GM23338 (cell line): ENCODE data around the gene CHCHD6. TPM values are rescaled to one million over a fixed set of nuclear protein-coding genes. Genes with fewer than 3 reads are reported as not detected.

Experiments
- ATAC-seq: fragments of 200-7000 bp; cut with Tn5 transposase; 3 replicates; pipeline ENCODE4 v1.9.1; 2020
- DNase-seq: peaks from one replicate; pipeline ENCODE4 v3.0.0-alpha.2; 2015; ENCODE audit warnings: low spot score
- H2AFZ ChIP-seq: fragments of 200-600 bp; sonication (generic); 2 replicates; pipeline ENCODE4 v1.8.0; 2016; ENCODE audit warnings: antibody characterized with exemption, mild to moderate bottlenecking, moderate library complexity
- H3F3A ChIP-seq: fragments of 200-600 bp; sonication (generic); replicated peaks from 2 replicates; pipeline ENCODE4 v1.8.0; 2017; ENCODE audit warnings: antibody characterized with exemption, mixed run types, low read depth
- H3K27ac ChIP-seq: fragments of 200-600 bp; sonication (generic); 2 replicates; pipeline ENCODE4 v1.6.1; 2016; ENCODE audit warnings: low read depth
- H3K27me3 ChIP-seq: fragments of 200-600 bp; sonication (generic); 2 replicates; pipeline ENCODE4 v1.8.0; 2016; ENCODE audit warnings: mild to moderate bottlenecking, mixed run types, moderate library complexity; ENCODE audit not compliant: insufficient read depth
- H3K36me3 ChIP-seq: fragments of 200-600 bp; sonication (generic); 2 replicates; pipeline ENCODE4 v1.8.0; 2016; ENCODE audit warnings: mild to moderate bottlenecking; ENCODE audit not compliant: insufficient read depth
- H3K4me1 ChIP-seq: fragments of 200-600 bp; sonication (generic); 2 replicates; pipeline ENCODE4 v1.8.0; 2016; ENCODE audit warnings: mild to moderate bottlenecking, moderate library complexity; ENCODE audit not compliant: insufficient read depth
- H3K4me2 ChIP-seq: fragments of 200-600 bp; sonication (generic); 2 replicates; pipeline ENCODE4 v1.7.1; 2017; ENCODE audit warnings: mixed run types
- H3K4me3 ChIP-seq: fragments of 200-600 bp; sonication (generic); 2 replicates; pipeline ENCODE4 v1.6.1; 2016; ENCODE audit warnings: mixed run types
- H3K79me2 ChIP-seq: fragments of 200-600 bp; sonication (generic); replicated peaks from 2 replicates; pipeline ENCODE4 v1.8.0; 2017; ENCODE audit warnings: mild to moderate bottlenecking; ENCODE audit not compliant: insufficient read depth
- H3K9me2 ChIP-seq: fragments of 200-600 bp; sonication (generic); 2 replicates; pipeline ENCODE4 v1.8.0; 2017; ENCODE audit not compliant: insufficient read depth
- H4K20me1 ChIP-seq: fragments of 200-600 bp; sonication (generic); replicated peaks from 2 replicates; pipeline ENCODE4 v1.8.0; 2017; ENCODE audit warnings: mild to moderate bottlenecking; ENCODE audit not compliant: insufficient read depth
- H3K27ac Mint-ChIP-seq: 2 replicates; pipeline ENCODE4 v1.8.0; 2020; ENCODE audit warnings: inconsistent platforms, mild to moderate bottlenecking, moderate library complexity, mixed read lengths
- H3K27me3 Mint-ChIP-seq: 3 replicates; pipeline ENCODE4 v1.8.0; 2022; ENCODE audit warnings: low read depth, mild to moderate bottlenecking, moderate library complexity, mixed read lengths, inconsistent platforms; ENCODE audit not compliant: insufficient read depth, poor library complexity
- H3K36me3 Mint-ChIP-seq: 3 replicates; pipeline ENCODE4 v1.8.0; 2021; ENCODE audit warnings: low read depth, mild to moderate bottlenecking, inconsistent platforms, moderate library complexity, mixed read lengths
- H3K4me1 Mint-ChIP-seq: 3 replicates; pipeline ENCODE4 v1.8.0; 2020; ENCODE audit warnings: mild to moderate bottlenecking, inconsistent platforms, mixed read lengths
- H3K4me3 Mint-ChIP-seq: 3 replicates; pipeline ENCODE4 v1.8.0; 2021; ENCODE audit warnings: moderate library complexity, mild to moderate bottlenecking, inconsistent platforms, mixed read lengths
- H3K9me3 Mint-ChIP-seq: 3 replicates; pipeline ENCODE4 v1.8.0; 2020; ENCODE audit warnings: moderate library complexity, mild to moderate bottlenecking, inconsistent platforms, mixed read lengths
- JUNB ChIP-seq: IDR thresholded peaks from one replicate; pipeline ENCODE4 v1.6.1; 2016; ENCODE audit warnings: antibody characterized with exemption; ENCODE audit not compliant: unreplicated experiment
- REST ChIP-seq: IDR thresholded peaks from one replicate; pipeline ENCODE4 v1.6.1; 2018; ENCODE audit warnings: antibody characterized with exemption; ENCODE audit not compliant: unreplicated experiment
- ZNF114 ChIP-seq: fragments of 250-450 bp; sonication (Bioruptor Pico); IDR thresholded peaks from 2 replicates; pipeline ENCODE4 v1.5.0; 2020; ENCODE audit warnings: mild to moderate bottlenecking, moderate library complexity
- polyA plus RNA-seq: library from polyadenylated mRNA; unstranded; fragments of >200 nt; fragmentation: Nextera tagmentation; extraction: Ambion mirVana; gene quantifications from 2 replicates; pipeline ENCODE4 v1.2.1, GENCODE V29; 2016
- total RNA-seq: library from RNA; depleted of rRNA; stranded (reverse); fragments of >200 nt; shearing (Covaris generic); gene quantifications from 2 replicates; pipeline ENCODE4 v1.2.3, GENCODE V29; 2014
- TF ChIP-seq, protein P1 (sequence below): fragments of 250-450 bp; sonication (Bioruptor Pico); IDR thresholded peaks from 2 replicates; pipeline ENCODE4 v1.5.0; 2020; ENCODE audit warnings: mild to moderate bottlenecking, moderate library complexity
- TF ChIP-seq, protein P2 (sequence below), 2 experiments: fragments of 200-600 bp in 1 of 2; sonication (generic) in 1 of 2; conservative IDR thresholded peaks; 2 replicates each; pipeline versions ENCODE4 v1.5.1 to v1.6.1; 2016 to 2017; ENCODE audit warnings: antibody characterized with exemption in 2 of 2, low read depth in 2 of 2, mild to moderate bottlenecking in 2 of 2, moderate library complexity in 1 of 2

The CHCHD6 gene
- total and polyA plus RNA-seq, 2 experiments from 2014 or later, result 28.8 to 43.0 TPM

DNA sequence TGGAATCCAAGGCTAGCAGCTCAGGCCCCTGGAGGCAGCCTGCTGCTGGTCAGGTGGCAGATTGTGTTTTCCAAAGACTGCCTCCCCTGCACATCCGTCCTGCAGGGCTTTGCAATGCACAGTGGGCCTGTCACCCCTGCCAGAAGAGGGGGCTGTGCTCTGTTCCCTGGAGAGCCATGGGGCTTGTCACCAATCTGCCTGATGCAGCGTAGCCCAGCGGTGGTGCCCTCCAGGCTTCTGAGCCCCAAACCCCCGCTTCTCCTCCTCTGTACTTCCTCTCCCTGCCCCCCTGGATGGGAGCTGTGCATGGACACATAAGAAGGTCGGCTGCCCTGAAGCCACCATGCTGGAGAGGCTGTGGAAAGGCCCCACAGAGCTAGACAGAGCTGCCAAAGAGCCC lies 268.8 kb downstream of the CHCHD6 start:
- H3F3A ChIP-seq, result no peaks in the 10 kb centered on the region
- H2AFZ ChIP-seq, result no peak overlapping the region
- H3K79me2 ChIP-seq, result no peaks in the 10 kb centered on the region
- Mint-ChIP-seq H3K9me3 (peaks cover 12% of the 10 kb centered on the region), H3K36me3 (0 out of 3 replicates have a peak, but pooled peaks cover 5% of the 10 kb centered on the region), H3K4me1 (peaks cover 24% of the 10 kb centered on the region), H3K27ac (no peak overlapping the region), H3K27me3 (peaks cover 2% of the 10 kb centered on the region), H3K4me3 (no peak overlapping the region)
- H3K4me3 ChIP-seq, result no peak overlapping the region
- ATAC-seq (peak; percentile 39), DNase-seq (peak; percentile 31)
- TF ChIP-seq JUNB (no peak), REST (no peak), ZNF114 (no peak)
- TF ChIP-seq, protein P1, sequence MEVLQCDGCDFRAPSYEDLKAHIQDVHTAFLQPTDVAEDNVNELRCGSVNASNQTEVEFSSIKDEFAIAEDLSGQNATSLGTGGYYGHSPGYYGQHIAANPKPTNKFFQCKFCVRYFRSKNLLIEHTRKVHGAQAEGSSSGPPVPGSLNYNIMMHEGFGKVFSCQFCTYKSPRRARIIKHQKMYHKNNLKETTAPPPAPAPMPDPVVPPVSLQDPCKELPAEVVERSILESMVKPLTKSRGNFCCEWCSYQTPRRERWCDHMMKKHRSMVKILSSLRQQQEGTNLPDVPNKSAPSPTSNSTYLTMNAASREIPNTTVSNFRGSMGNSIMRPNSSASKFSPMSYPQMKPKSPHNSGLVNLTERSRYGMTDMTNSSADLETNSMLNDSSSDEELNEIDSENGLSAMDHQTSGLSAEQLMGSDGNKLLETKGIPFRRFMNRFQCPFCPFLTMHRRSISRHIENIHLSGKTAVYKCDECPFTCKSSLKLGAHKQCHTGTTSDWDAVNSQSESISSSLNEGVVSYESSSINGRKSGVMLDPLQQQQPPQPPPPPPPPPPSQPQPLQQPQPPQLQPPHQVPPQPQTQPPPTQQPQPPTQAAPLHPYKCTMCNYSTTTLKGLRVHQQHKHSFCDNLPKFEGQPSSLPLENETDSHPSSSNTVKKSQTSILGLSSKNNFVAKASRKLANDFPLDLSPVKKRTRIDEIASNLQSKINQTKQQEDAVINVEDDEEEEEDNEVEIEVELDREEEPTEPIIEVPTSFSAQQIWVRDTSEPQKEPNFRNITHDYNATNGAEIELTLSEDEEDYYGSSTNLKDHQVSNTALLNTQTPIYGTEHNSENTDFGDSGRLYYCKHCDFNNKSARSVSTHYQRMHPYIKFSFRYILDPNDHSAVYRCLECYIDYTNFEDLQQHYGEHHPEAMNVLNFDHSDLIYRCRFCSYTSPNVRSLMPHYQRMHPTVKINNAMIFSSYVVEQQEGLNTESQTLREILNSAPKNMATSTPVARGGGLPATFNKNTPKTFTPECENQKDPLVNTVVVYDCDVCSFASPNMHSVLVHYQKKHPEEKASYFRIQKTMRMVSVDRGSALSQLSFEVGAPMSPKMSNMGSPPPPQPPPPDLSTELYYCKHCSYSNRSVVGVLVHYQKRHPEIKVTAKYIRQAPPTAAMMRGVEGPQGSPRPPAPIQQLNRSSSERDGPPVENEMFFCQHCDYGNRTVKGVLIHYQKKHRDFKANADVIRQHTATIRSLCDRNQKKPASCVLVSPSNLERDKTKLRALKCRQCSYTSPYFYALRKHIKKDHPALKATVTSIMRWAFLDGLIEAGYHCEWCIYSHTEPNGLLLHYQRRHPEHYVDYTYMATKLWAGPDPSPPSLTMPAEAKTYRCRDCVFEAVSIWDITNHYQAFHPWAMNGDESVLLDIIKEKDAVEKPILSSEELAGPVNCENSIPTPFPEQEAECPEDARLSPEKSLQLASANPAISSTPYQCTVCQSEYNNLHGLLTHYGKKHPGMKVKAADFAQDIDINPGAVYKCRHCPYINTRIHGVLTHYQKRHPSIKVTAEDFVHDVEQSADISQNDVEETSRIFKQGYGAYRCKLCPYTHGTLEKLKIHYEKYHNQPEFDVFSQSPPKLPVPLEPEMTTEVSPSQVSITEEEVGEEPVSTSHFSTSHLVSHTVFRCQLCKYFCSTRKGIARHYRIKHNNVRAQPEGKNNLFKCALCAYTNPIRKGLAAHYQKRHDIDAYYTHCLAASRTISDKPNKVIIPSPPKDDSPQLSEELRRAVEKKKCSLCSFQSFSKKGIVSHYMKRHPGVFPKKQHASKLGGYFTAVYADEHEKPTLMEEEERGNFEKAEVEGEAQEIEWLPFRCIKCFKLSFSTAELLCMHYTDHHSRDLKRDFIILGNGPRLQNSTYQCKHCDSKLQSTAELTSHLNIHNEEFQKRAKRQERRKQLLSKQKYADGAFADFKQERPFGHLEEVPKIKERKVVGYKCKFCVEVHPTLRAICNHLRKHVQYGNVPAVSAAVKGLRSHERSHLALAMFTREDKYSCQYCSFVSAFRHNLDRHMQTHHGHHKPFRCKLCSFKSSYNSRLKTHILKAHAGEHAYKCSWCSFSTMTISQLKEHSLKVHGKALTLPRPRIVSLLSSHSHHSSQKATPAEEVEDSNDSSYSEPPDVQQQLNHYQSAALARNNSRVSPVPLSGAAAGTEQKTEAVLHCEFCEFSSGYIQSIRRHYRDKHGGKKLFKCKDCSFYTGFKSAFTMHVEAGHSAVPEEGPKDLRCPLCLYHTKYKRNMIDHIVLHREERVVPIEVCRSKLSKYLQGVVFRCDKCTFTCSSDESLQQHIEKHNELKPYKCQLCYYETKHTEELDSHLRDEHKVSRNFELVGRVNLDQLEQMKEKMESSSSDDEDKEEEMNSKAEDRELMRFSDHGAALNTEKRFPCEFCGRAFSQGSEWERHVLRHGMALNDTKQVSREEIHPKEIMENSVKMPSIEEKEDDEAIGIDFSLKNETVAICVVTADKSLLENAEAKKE (CRISPR knock-in tag), result no peak
- TF ChIP-seq, protein P2, sequence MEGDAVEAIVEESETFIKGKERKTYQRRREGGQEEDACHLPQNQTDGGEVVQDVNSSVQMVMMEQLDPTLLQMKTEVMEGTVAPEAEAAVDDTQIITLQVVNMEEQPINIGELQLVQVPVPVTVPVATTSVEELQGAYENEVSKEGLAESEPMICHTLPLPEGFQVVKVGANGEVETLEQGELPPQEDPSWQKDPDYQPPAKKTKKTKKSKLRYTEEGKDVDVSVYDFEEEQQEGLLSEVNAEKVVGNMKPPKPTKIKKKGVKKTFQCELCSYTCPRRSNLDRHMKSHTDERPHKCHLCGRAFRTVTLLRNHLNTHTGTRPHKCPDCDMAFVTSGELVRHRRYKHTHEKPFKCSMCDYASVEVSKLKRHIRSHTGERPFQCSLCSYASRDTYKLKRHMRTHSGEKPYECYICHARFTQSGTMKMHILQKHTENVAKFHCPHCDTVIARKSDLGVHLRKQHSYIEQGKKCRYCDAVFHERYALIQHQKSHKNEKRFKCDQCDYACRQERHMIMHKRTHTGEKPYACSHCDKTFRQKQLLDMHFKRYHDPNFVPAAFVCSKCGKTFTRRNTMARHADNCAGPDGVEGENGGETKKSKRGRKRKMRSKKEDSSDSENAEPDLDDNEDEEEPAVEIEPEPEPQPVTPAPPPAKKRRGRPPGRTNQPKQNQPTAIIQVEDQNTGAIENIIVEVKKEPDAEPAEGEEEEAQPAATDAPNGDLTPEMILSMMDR (conservative IDR thresholded peaks at IDR 0.05; ENCODE audit: low read depth in 2 of 2), result peak; percentile 27 to 63; a peak in 3 of 4 replicates
- H3K36me3 ChIP-seq, result no peaks in the 10 kb centered on the region
- no peaks in the 10 kb centered on the region for H3K27me3 ChIP-seq
- no peaks in the 10 kb centered on the region for H3K4me1 ChIP-seq
- H3K27ac ChIP-seq, result no peak overlapping the region
- H3K9me2 ChIP-seq, result no peaks in the 10 kb centered on the region
- no peaks in the 10 kb centered on the region for H4K20me1 ChIP-seq
- no peak overlapping the region for H3K4me2 ChIP-seq
